Keratinocyte (primary cell): ENCODE measurements around the gene KRTAP3-3. TPM values are rescaled to one million over a fixed set of nuclear protein-coding genes. Genes with fewer than 3 reads are reported as not detected.

ENCODE experiments used
- DNase-seq: peaks from one replicate; pipeline ENCODE4 v3.0.0-alpha.2; 2011; ENCODE audit warnings: low read depth, missing footprints, low spot score
- FAIRE-seq: peaks from 2 replicates; lab custom pipeline; 2011; peaks lifted over from hg19 to GRCh38; lab: Jason Lieb, UNC
- H2AFZ ChIP-seq: 2 replicates; pipeline ENCODE4 v1.6.0; 2012; ENCODE audit warnings: low read length, control low read depth, inconsistent platforms; ENCODE audit not compliant: control insufficient read depth
- H3K27ac ChIP-seq: 2 replicates; pipeline ENCODE4 v1.5.1; 2011; ENCODE audit warnings: low read length; ENCODE audit not compliant: control insufficient read depth, insufficient read depth
- H3K27me3 ChIP-seq: 3 replicates; pipeline ENCODE4 v1.6.0; 2011; ENCODE audit warnings: low read length; ENCODE audit not compliant: control insufficient read depth, insufficient read depth; ENCODE audit errors: extremely low read depth
- H3K36me3 ChIP-seq, 2 experiments: 2 replicates in 1 of 2; 3 replicates in 1 of 2; pipeline ENCODE4 v1.5.1; 2011; ENCODE audit warnings: low read length in 2 of 2, mild to moderate bottlenecking in 1 of 2; ENCODE audit not compliant: control insufficient read depth in 2 of 2, insufficient read depth in 2 of 2; ENCODE audit errors: extremely low read depth in 1 of 2
- H3K4me1 ChIP-seq: 3 replicates; pipeline ENCODE4 v1.5.1; 2011; ENCODE audit warnings: low read length; ENCODE audit not compliant: control insufficient read depth, insufficient read depth; ENCODE audit errors: extremely low read depth
- H3K4me2 ChIP-seq: 3 replicates; pipeline ENCODE4 v1.6.0; 2011; ENCODE audit warnings: low read depth, low read length; ENCODE audit not compliant: control insufficient read depth, insufficient read depth; ENCODE audit errors: extremely low read depth
- H3K4me3 ChIP-seq, 3 experiments: fragments of 200-600 bp in 1 of 3; sonication (generic) in 1 of 3; 2 replicates in 2 of 3; 3 replicates in 1 of 3; pipeline ENCODE4 v1.5.1; 2011 to 2016; ENCODE audit warnings: low read length in 3 of 3, mild to moderate bottlenecking in 3 of 3, control low read depth in 2 of 3, inconsistent platforms in 1 of 3, low read depth in 1 of 3, mixed read lengths in 1 of 3, mixed run types in 1 of 3, moderate library complexity in 1 of 3; ENCODE audit not compliant: control insufficient read depth in 2 of 3, insufficient read depth in 2 of 3; ENCODE audit errors: extremely low read depth in 1 of 3
- H3K79me2 ChIP-seq: 2 replicates; pipeline ENCODE4 v1.6.0; 2012; ENCODE audit warnings: low read length; ENCODE audit not compliant: control insufficient read depth, insufficient read depth
- H3K9ac ChIP-seq: 3 replicates; pipeline ENCODE4 v1.6.0; 2011; ENCODE audit warnings: low read length; ENCODE audit not compliant: control insufficient read depth, insufficient read depth; ENCODE audit errors: extremely low read depth
- H3K9me1 ChIP-seq: 3 replicates; pipeline ENCODE4 v1.6.0; 2011; ENCODE audit warnings: low read length; ENCODE audit not compliant: control insufficient read depth, insufficient read depth; ENCODE audit errors: extremely low read depth
- H3K9me3 ChIP-seq: 2 replicates; pipeline ENCODE4 v1.5.1; 2012; ENCODE audit warnings: low read depth, low read length; ENCODE audit not compliant: control insufficient read depth
- H4K20me1 ChIP-seq: 3 replicates; pipeline ENCODE4 v1.6.0; 2011; ENCODE audit warnings: low read length; ENCODE audit not compliant: control insufficient read depth, insufficient read depth; ENCODE audit errors: extremely low read depth
- EZH2 ChIP-seq: IDR thresholded peaks from one replicate; pipeline ENCODE4 v1.6.1; 2012; ENCODE audit warnings: inconsistent platforms, mild to moderate bottlenecking, low read length, moderate library complexity
- dilution Hi-C: fragments of 300-500 bp; cut with MboI; formaldehyde crosslinking; loops from one replicate; pipeline ENCODE4 v1.7.0; 2020; ENCODE audit warnings: low sequenced_read_pairs; ENCODE audit not compliant: extremely low pct_ligation_motif_present
- polyA plus RNA-seq, 5 experiments: library from polyadenylated mRNA; depleted of rRNA in 3 of 5; stranded (reverse) in 3 of 5; stranded (forward) in 1 of 5; unstranded in 1 of 5; fragments of >200 nt; gene quantifications; 1 replicate in 1 of 5; 2 replicates in 3 of 5; 3 replicates in 1 of 5; pipeline versions ENCODE4 v1.2.1 to v1.2.3, GENCODE V29; 2011 to 2012; ENCODE audit warnings: missing spikeins in 2 of 5, low read depth in 1 of 5, low replicate concordance in 1 of 5
- TF ChIP-seq, protein P1 (sequence below), 3 experiments: IDR thresholded peaks in 1 of 3; conservative IDR thresholded peaks in 1 of 3; optimal IDR thresholded peaks in 1 of 3; 2 replicates in 2 of 3; 3 replicates in 1 of 3; pipeline versions ENCODE3 to v1.5.1; 2011; ENCODE audit warnings: low read length in 3 of 3, mild to moderate bottlenecking in 3 of 3, moderate library complexity in 2 of 3, control low read depth in 1 of 3, inconsistent platforms in 1 of 3; ENCODE audit not compliant: insufficient read depth in 2 of 3; ENCODE audit errors: extremely low read depth in 1 of 3

Gene KRTAP3-3
- polyA plus RNA-seq, 1 donor (not counting 4 experiments of a cell fraction or from before 2014, with no cell fraction given), result not detected

DNA sequence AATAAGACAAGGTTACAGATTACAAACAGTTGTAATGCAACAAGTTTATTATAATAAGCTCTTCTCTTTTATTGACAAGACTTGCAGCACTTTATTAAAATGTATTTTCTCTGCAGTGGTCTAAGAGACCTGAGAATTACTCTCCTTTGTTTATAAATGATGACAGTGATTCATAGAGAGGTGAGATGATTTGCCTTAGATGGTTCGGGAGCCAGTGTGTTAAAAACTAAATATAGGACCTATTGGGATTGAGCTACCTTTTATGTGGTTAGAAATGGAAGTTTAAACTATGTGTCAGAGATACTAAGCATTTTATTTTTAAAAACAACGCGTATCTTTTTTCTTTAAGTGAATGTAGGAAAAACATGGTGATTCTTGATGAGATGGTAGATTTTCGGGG, 2.9 kb upstream of the KRTAP3-3 start:
- FAIRE-seq (no peak), DNase-seq (no peak)
- H3K79me2 ChIP-seq, result no peaks in the 10 kb centered on the region
- dilution Hi-C loops, result no loop called here
- H4K20me1 ChIP-seq, result no peaks in the 10 kb centered on the region
- no peak overlapping the region for H3K9ac ChIP-seq
- H3K4me1 ChIP-seq, result no peaks in the 10 kb centered on the region
- no peaks in the 10 kb centered on the region for H3K36me3 ChIP-seq
- TF ChIP-seq, protein P1, sequence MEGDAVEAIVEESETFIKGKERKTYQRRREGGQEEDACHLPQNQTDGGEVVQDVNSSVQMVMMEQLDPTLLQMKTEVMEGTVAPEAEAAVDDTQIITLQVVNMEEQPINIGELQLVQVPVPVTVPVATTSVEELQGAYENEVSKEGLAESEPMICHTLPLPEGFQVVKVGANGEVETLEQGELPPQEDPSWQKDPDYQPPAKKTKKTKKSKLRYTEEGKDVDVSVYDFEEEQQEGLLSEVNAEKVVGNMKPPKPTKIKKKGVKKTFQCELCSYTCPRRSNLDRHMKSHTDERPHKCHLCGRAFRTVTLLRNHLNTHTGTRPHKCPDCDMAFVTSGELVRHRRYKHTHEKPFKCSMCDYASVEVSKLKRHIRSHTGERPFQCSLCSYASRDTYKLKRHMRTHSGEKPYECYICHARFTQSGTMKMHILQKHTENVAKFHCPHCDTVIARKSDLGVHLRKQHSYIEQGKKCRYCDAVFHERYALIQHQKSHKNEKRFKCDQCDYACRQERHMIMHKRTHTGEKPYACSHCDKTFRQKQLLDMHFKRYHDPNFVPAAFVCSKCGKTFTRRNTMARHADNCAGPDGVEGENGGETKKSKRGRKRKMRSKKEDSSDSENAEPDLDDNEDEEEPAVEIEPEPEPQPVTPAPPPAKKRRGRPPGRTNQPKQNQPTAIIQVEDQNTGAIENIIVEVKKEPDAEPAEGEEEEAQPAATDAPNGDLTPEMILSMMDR (optimal IDR thresholded peaks at IDR 0.05 in 1 of 3, IDR thresholded peaks at IDR 0.05 in 1 of 3, conservative IDR thresholded peaks at IDR 0.05 in 1 of 3; ENCODE audit: extremely low read depth in 1 of 3, insufficient read depth in 2 of 3, low read length in 3 of 3), result no peak
- no peak for TF ChIP-seq EZH2
- no peaks in the 10 kb centered on the region for H3K9me3 ChIP-seq
- no peak overlapping the region for H2AFZ ChIP-seq
- H3K27ac ChIP-seq, result no peak overlapping the region
- no peaks in the 10 kb centered on the region for H3K9me1 ChIP-seq
- no peaks in the 10 kb centered on the region for H3K27me3 ChIP-seq
- no peak overlapping the region for H3K4me2 ChIP-seq
- H3K4me3 ChIP-seq, result no peak overlapping the region

DNA sequence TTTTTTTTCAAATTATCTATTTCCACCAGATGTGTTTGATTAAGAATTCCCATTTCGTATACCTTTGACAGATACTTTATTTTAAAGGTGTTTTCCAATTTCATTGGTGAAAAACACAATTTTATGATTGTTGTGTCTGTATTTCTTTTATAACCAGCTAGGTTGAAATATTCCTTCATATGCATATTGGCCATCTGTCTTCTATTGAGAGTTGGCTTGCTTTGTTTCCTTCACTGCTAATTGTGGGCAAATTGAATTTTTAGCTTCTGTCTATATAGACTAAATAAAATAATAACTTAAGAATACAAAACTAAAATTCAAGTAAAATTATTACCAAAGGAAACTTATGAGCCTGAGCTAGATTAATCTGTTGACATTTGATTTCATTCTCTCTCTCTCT, 1.2 kb upstream of the KRTAP3-3 start:
- Histone ChIP-seq H3K79me2 (no peaks in the 10 kb centered on the region), H3K27me3 (no peaks in the 10 kb centered on the region), H4K20me1 (no peaks in the 10 kb centered on the region), H3K27ac (no peak overlapping the region), H3K4me2 (no peak overlapping the region), H3K9me1 (no peaks in the 10 kb centered on the region), H2AFZ (no peak overlapping the region), H3K4me1 (no peaks in the 10 kb centered on the region), H3K4me3 (no peak overlapping the region), H3K36me3 (no peaks in the 10 kb centered on the region), H3K9ac (no peak overlapping the region), H3K9me3 (no peaks in the 10 kb centered on the region)
- DNase-seq (no peak), FAIRE-seq (no peak)
- dilution Hi-C loops, result no loop called here
- no peak for TF ChIP-seq EZH2

DNA sequence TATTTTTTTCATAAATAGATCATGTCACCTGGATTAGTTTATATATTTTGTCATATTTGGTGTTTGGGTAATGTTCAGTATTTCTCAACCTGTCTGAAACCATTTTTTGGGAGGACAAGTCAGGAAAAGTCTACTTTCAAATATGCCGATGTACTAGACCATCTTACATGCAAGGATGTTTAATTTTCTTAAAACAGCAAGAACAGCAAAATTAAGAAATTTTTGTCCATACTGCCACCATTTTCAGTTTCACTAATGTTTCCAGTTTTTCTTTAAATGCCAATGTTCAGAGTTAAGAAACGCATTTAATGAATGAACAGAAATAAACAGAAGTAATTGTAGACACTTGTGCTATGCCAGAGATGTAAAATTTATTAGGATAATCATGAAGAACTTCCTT, 880 bp downstream of the KRTAP3-3 start:
- H3K4me2 ChIP-seq, result no peak overlapping the region
- H3K79me2 ChIP-seq, result no peaks in the 10 kb centered on the region
- no peak for TF ChIP-seq EZH2
- TF ChIP-seq, protein P1 (optimal IDR thresholded peaks at IDR 0.05 in 1 of 3, IDR thresholded peaks at IDR 0.05 in 1 of 3, conservative IDR thresholded peaks at IDR 0.05 in 1 of 3; ENCODE audit: extremely low read depth in 1 of 3, insufficient read depth in 2 of 3, low read length in 3 of 3), result no peak
- no peak overlapping the region for H2AFZ ChIP-seq
- no peak overlapping the region for H3K9ac ChIP-seq
- H3K9me1 ChIP-seq, result no peaks in the 10 kb centered on the region
- no peaks in the 10 kb centered on the region for H3K36me3 ChIP-seq
- no peak overlapping the region for H3K27ac ChIP-seq
- dilution Hi-C loops, result no loop called here
- no peak for FAIRE-seq
- H3K9me3 ChIP-seq, result no peaks in the 10 kb centered on the region
- H3K4me3 ChIP-seq, result no peak overlapping the region
- DNase-seq, result no peak
- H3K4me1 ChIP-seq, result no peaks in the 10 kb centered on the region
- no peaks in the 10 kb centered on the region for H3K27me3 ChIP-seq
- no peaks in the 10 kb centered on the region for H4K20me1 ChIP-seq
